HUES6 (cell line): ENCODE data around the gene ZNF638.

Experiments used
- H3K27ac ChIP-seq: 2 replicates; pipeline ENCODE4 v1.7.0; 2013; ENCODE audit warnings: low read depth, mild to moderate bottlenecking, low read length, inconsistent platforms
- H3K27me3 ChIP-seq: 2 replicates; pipeline ENCODE4 v1.6.1; 2013; ENCODE audit warnings: low read length; ENCODE audit not compliant: control insufficient read depth, insufficient read depth
- H3K36me3 ChIP-seq: 2 replicates; pipeline ENCODE4 v1.6.1; 2013; ENCODE audit warnings: low read length; ENCODE audit not compliant: control insufficient read depth, insufficient read depth
- H3K4me1 ChIP-seq: 2 replicates; pipeline ENCODE4 v1.6.1; 2013; ENCODE audit warnings: low read length; ENCODE audit not compliant: control insufficient read depth, insufficient read depth
- H3K4me3 ChIP-seq: 2 replicates; pipeline ENCODE4 v1.5.1; 2013; ENCODE audit warnings: low read depth, low read length
- H3K9ac ChIP-seq: one replicate; pipeline ENCODE4 v1.6.1; 2013; ENCODE audit warnings: mild to moderate bottlenecking, low read length
- H3K9me3 ChIP-seq: 2 replicates; pipeline ENCODE4 v1.6.1; 2013; ENCODE audit warnings: low read depth, low read length; ENCODE audit not compliant: control insufficient read depth, insufficient read depth

ZNF638 gene

GRCh38 chr2:71455741-71456569 is 124.4 kb downstream of the ZNF638 start:
- Histone ChIP-seq H3K9me3 (no peaks in the 10 kb centered on the region), H3K27ac (peak overlapping the region; percentile 71), H3K9ac (peak overlapping the region; percentile 75), H3K4me3 (peak overlapping the region; percentile 27), H3K27me3 (peaks cover 22% of the 10 kb centered on the region), H3K36me3 (no peaks in the 10 kb centered on the region), H3K4me1 (peaks cover 47% of the 10 kb centered on the region)

GRCh38 chr2:71456617-71457016 is 125.0 kb downstream of the ZNF638 start:
- Histone ChIP-seq H3K4me1 (peaks cover 49% of the 10 kb centered on the region), H3K9me3 (no peaks in the 10 kb centered on the region), H3K27me3 (peaks cover 28% of the 10 kb centered on the region), H3K9ac (peak overlapping the region; percentile 75), H3K36me3 (no peaks in the 10 kb centered on the region), H3K4me3 (peak overlapping the region; percentile 27), H3K27ac (peak overlapping the region; percentile 71; the same call in 1 of the 2 replicates)

DNA sequence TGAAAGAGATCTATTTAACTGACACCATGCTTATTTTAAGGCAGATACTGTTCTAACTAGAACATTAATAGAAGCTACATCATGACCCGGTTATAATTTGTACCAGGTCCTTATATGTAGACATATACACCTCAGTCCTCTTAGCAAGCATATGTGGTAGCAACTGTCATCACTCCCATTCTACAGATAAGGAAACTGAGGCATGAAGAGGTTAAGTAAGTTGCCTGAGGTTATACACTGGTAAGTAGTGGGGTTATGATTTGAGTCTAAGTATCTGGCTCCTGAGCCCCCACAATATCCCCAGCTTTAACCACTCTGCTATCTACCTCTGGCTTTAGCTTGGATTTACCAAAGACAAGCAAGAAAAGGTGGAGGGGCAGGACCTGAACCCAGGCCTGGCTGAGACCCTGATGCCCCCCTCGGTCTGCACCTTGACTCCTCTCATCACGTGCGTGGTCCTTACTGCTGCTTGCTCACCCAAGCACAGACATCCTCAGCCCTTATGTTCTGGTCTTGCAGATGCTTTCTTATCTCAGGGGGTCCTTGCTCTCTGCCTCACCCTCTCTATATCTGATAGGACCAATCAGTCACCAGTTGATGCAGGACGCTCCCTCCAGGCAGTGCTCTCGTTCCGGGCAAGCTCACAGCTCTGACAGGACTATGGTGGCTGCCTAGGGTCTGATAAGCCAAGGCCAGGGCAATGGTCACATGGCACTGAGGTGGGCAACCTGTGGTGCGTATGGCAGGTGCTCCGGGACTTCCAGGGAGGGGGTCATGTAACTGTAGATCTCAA is 125.7 kb downstream of the ZNF638 start:
- Histone ChIP-seq H3K4me1 (peaks cover 47% of the 10 kb centered on the region), H3K9me3 (no peaks in the 10 kb centered on the region), H3K27ac (no peak overlapping the region), H3K9ac (no peak overlapping the region), H3K27me3 (peaks cover 32% of the 10 kb centered on the region), H3K4me3 (no peak overlapping the region), H3K36me3 (no peaks in the 10 kb centered on the region)

DNA sequence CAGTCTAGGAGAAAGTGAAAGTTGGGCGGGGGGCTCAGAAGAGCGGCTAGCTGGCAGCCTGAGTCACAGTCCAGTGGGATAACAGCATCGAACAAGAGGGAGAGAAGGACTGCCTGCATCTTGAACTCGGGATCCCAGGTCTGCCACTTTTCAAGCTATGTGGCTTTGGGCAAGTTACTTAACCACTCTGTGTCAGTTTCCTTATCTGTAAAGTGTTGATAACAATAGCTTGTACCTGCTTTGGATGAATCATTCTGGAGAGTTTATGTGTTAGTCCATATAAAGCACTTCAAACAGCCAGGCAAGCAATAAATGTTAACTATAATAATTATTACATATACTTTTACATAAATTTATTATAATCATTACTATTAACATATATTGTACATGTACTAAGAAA is 126.3 kb downstream of the ZNF638 start:
- Histone ChIP-seq H3K36me3 (no peaks in the 10 kb centered on the region), H3K9ac (no peak overlapping the region), H3K4me1 (peaks cover 47% of the 10 kb centered on the region), H3K9me3 (no peaks in the 10 kb centered on the region), H3K4me3 (no peak overlapping the region), H3K27ac (no peak overlapping the region), H3K27me3 (peaks cover 35% of the 10 kb centered on the region)

DNA sequence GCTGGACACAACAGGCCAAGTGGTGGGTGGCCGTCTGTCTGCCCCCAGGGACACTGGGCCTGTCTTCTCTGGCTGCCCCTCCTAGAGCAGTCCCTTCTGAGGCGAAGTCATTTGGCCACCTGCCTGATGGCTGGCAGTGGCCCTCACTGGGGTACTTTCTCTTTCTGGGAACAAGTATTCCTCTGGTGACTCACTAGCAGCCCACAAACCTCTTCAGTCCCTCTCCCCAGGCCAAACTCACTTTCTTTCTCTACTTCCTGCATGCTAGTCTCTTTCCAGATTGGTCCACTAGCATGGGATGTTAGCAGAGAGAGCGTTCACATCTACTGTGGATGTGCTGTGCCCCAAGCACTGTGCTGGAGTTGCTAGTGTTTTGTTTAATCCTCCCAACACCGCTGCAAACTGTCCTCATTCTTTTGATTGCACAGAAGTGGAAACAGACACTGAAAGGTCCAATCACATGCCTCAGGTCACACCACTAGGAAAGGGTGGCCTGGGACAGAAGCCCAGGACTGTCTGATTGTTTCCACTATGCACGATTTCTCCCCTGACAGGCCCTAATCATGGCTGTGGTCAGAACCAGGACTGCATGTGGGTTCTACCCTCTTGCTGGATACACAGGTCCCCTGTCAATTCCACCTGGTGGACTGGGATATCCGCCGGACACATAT is 127.0 kb downstream of the ZNF638 start:
- Histone ChIP-seq H3K27ac (no peak overlapping the region), H3K36me3 (no peaks in the 10 kb centered on the region), H3K4me1 (peaks cover 46% of the 10 kb centered on the region), H3K9me3 (no peaks in the 10 kb centered on the region), H3K4me3 (no peak overlapping the region), H3K27me3 (peaks cover 41% of the 10 kb centered on the region), H3K9ac (no peak overlapping the region)

- Histone ChIP-seq H3K36me3 (no peaks in the 10 kb centered on the region), H3K4me1 (peaks cover 45% of the 10 kb centered on the region), H3K4me3 (no peak overlapping the region), H3K27me3 (peaks cover 42% of the 10 kb centered on the region), H3K9ac (no peak overlapping the region), H3K9me3 (no peaks in the 10 kb centered on the region), H3K27ac (no peak overlapping the region)
Measured at GRCh38 chr2:71459084-71459431, 127.5 kb downstream of the ZNF638 start.

DNA sequence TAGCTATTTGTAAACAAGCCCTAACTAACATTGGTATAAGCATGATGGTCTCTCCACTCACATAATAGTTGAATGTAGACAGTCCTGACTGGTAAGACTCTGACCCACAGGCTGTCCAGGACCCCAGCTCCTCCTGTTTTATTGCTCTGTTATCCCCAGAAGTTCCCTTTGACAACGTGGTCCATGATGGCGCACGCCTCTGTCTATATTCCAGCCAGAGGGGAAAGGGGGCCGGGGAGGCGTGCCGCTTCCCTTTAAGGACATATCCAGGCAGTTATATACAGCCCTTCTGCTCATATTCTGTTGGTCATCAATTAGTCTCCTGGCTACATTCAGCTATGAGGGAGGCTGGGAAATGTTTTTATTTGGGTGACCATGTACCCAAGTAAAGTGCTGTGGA is 128.5 kb downstream of the ZNF638 start:
- H3K27me3 ChIP-seq: peaks cover 42% of the 10 kb centered on the region
- H3K9ac ChIP-seq: no peak overlapping the region
- H3K4me3 ChIP-seq: no peak overlapping the region
- H3K36me3 ChIP-seq: no peaks in the 10 kb centered on the region
- no peaks in the 10 kb centered on the region for H3K9me3 ChIP-seq
- peaks cover 35% of the 10 kb centered on the region for H3K4me1 ChIP-seq
- no peak overlapping the region for H3K27ac ChIP-seq

DNA sequence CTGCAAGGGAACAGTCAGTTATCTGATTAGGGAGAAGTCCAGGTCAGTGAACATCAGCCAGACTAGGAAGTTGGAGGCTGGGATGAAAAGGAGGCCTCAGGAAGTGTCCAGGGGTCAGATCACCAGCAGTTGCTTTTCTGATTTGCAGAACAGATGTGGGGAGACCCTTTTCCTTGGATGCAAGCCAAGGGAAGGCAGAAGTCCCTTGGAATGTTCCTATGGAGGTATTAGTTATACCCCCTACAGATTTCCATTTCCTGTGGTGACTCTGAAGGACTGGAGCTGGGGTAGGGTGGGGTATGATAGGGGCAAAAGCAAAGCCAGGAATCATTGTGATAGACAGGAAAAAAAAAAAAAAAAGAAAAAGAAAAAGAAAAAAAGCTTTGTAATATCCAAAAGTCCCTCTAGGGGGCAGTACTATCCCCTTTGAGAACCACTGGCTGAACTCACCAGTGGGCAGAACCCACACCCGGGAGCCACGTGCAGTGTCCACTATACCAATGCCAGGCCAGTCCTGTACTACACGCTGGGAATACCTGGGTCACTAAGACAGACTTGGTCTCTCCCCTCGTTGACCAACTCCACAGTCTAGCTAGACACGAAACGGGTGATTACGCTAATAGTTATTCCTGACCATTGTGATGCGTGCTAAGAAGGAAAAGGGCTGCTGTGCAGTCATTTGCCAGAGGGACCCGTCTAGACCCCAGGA is 129.2 kb downstream of the ZNF638 start:
- Histone ChIP-seq H3K4me1 (peaks cover 33% of the 10 kb centered on the region), H3K4me3 (no peak overlapping the region), H3K9ac (no peak overlapping the region), H3K27me3 (peaks cover 47% of the 10 kb centered on the region), H3K9me3 (no peaks in the 10 kb centered on the region), H3K36me3 (no peaks in the 10 kb centered on the region), H3K27ac (no peak overlapping the region)

DNA sequence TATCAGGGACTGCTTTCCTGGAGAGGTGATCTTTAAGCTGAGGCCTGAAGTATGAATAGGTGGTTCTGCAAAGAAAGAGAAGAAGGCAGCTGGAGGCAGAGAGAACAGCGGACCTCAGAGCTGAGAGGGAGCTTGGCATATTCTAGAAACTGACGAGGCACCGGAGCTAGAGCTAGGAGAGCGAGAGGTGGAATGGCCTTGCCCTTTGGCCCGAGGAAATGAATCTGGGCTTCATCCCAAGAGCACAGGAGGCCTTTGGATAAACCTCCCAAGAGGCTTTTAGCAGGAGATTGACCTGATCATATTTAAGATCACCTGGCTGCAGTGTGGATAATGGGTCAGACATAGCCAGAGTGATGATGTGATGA is 129.7 kb downstream of the ZNF638 start:
- Histone ChIP-seq H3K27me3 (peaks cover 52% of the 10 kb centered on the region), H3K4me3 (no peak overlapping the region), H3K4me1 (peaks cover 28% of the 10 kb centered on the region), H3K9me3 (no peaks in the 10 kb centered on the region), H3K9ac (no peak overlapping the region), H3K27ac (no peak overlapping the region), H3K36me3 (no peaks in the 10 kb centered on the region)

DNA sequence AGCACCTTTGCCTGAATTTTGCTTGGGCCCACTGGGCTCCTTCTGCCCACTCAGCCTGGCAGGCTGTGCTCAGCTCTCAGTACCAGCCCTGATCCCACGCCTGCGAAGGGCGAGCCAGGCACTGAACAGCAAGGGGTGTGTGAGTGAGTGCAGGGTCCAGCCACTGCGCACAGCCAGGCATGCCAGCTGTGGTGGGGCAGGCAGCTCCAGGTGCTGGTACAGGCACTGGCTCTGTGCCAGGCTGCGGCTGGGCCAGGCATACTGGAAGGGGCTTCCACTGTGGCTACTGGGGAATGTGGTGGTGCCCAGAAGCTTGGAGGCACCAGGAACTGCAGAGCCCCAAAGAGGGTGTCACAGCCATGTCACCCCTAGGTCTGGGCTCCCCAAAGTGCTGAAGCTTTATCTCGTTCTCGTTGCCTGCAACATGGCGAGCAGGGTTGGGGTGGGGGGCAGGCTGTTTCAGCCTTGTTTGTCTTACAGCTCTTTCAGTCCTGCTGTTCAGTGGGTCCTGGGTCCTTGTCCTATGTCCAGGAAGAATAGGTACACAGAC is 130.5 kb downstream of the ZNF638 start:
- Histone ChIP-seq H3K27me3 (peaks cover 61% of the 10 kb centered on the region), H3K4me3 (no peak overlapping the region), H3K36me3 (no peaks in the 10 kb centered on the region), H3K9ac (no peak overlapping the region), H3K9me3 (no peaks in the 10 kb centered on the region), H3K4me1 (peaks cover 22% of the 10 kb centered on the region), H3K27ac (no peak overlapping the region)
